GM18505 (cell line): Measurements from ENCODE around the gene SDK1.
"Not testable (repeated sequence)": the region's sequence is repeated elsewhere in the genome, so short reads cannot be mapped to it uniquely, and the experiment has no call there.

Source experiments
- ATAC-seq: cut with Tn5 transposase; IDR thresholded peaks from one replicate; pipeline ENCODE4 v1.9.1; 2021; ENCODE audit not compliant: unreplicated experiment
- POLR2A ChIP-seq: IDR thresholded peaks from 4 replicates; pipeline ENCODE4 v1.6.1; 2011; ENCODE audit warnings: borderline replicate concordance; ENCODE audit not compliant: insufficient read depth, insufficient read length; ENCODE audit errors: extremely low read depth

The SDK1 gene

DNA sequence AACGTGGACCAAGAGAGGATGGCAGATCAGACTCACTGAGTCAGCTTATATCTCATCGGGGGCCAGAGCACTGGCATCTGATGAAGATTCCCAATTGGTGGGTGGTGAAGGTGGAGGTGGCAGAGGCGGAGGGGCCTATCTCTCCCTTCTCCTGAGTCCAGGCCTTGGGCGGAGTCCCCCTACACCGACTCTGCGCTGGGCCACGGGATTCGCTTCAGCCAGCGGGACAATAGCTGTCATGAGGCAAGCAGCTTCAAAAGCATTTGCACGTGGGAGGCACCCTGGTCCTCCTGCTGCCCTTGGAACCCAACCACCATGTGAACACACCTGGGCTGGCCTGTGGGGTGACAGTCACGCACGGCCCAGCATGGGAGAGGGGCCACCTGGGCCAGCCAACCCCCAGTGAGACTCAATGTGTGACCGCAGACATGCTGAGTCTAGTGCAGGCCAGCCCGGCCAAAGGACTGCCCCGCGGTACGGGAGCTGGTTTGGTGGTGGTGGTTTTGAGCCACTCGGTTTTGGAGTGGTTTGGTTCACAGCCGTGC, 914.2 kb downstream of the SDK1 start:
- no peak for ATAC-seq
- TF ChIP-seq POLR2A, result no peak

DNA sequence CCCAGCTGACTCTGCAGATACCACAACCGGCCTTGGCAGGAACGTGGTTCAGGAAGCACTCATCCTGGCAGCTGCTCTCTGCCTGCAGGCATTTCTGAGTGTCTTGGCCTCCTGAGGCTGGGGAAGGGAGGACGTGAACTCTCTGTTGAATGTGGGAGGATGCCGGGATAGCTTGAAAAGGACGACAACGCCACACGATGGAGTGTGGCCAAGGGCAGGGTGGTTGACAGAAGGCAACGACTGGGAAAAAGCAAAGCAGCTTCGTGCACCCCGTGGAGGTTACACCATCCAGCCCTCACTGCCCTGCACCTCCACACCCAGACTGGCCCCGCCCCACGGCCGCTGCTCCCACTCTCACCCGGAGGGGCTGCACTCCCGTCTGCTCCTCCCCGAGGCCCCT, 915.0 kb downstream of the SDK1 start:
- no peak for ATAC-seq
- TF ChIP-seq POLR2A, result no peak

DNA sequence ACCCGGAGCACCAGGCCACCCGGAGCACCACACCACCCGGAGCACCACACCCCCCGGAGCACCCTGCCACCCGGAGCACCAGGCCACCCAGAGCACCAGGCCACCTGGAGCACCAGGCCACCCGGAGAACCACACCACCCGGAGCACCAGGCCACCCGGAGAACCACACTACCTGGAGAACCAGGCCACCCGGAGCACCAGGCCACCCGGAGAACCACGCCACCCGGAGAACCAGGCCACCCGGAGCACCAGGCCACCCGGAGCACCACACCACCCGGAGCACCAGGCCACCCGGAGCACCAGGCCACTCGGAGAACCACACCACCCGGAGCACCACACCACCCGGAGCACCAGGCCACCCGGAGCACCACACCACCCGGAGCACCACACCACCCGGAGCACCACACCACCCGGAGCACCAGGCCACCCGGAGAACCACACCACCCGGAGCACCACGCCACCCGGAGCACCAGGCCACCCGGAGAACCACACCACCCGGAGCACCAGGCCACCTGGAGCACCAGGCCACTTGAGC, 916.1 kb downstream of the SDK1 start:
- ATAC-seq, result not testable (repeated sequence)

GRCh38 chr7:4218481-4218880, 917.4 kb downstream of the SDK1 start:
- no peak for TF ChIP-seq POLR2A
- ATAC-seq, result no peak

- no peak for ATAC-seq
- no peak for TF ChIP-seq POLR2A
Measured at GRCh38 chr7:4220011-4220410, 919.0 kb downstream of the SDK1 start.

- no peak for ATAC-seq
- no peak for TF ChIP-seq POLR2A
Measured at GRCh38 chr7:4221043-4221442, 920.0 kb downstream of the SDK1 start.

DNA sequence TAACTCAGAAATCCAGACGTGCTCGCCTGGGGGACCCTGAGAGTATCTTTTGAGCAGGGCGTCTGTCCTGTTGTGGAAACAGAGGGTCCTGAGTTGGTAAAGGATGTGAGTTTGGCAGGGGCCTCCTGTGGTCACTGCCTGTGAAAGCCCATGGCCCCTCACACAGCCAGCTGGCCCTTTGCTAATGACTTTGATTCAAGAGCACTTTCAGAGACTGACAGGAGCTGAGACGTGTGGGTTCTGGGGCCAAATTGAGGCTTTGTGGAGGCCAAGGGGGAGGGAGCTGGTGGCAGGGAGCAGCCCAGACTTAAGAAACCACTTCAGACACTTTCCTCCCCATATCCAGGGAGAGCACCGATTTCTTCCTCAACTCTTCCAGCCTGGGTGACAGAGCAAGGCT, 921.6 kb downstream of the SDK1 start:
- ATAC-seq, result no peak
- no peak for TF ChIP-seq POLR2A

DNA sequence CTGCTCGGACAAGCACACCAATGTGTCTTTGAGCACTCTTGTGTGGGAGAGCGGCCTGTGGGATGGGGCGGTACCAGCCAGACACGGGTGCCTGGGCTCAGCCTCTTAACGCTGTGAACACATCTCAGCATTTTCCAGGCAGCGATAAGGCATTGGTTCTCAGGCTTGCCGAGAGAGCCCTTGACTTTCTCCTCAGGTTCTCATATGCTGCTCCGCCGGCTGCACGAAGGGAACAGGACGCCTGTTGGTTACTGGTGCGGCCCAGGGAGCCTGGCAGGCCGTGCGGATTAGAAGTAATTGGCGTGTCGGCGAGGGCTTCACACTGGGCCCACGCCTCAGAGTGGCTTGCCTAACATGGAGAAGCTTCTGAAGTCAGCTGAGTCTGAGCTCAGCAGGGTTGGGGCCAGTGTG, 924.3 kb downstream of the SDK1 start:
- TF ChIP-seq POLR2A, result no peak
- ATAC-seq, result no peak

- no peak for TF ChIP-seq POLR2A
- ATAC-seq, result no peak
Measured at GRCh38 chr7:4225881-4226523, 925.0 kb downstream of the SDK1 start.

DNA sequence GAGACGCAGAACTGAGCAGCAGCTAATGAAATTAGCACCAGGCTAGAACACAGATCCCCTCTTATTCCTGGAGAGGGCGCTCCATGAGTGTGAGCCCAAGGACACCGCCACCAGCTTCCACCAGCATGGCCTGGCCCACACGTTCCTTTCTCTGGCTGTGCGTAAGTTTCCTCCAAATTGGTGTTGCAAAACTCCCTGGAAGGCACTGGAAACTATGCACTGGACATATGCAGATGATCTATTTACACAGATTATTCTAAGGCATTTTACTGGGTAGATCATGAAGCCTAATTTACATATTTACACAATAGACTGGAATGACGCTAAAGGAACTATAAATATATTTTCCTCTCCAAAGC, 925.5 kb downstream of the SDK1 start:
- no peak for ATAC-seq

GRCh38 chr7:4227105-4228010, 926.3 kb downstream of the SDK1 start:
- TF ChIP-seq POLR2A, result no peak
- no peak for ATAC-seq

More for the DNA sequence above, 925.5 kb downstream of the SDK1 start:
- TF ChIP-seq POLR2A, result no peak

GRCh38 chr7:4230352-4230751, 929.3 kb downstream of the SDK1 start:
- no peak for ATAC-seq
- TF ChIP-seq POLR2A, result no peak

DNA sequence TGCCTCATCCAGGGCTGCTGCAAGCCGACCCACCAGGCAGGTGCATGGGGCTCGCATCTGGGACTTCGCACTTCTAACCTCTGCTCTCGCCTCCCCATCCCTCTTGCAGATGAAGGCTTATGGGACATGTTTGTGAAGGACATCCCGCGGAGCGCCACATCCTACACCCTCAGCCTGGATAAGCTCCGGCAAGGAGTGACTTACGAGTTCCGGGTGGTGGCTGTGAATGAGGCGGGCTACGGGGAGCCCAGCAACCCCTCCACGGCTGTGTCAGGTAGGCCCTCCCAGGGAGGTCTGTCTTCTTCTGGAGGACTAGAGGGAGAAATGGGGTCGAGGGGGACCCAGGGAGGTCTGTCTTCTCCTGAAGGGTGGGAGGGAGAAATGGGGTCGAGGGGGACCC, 932.1 kb downstream of the SDK1 start:
- no peak for ATAC-seq
- TF ChIP-seq POLR2A, result no peak

DNA sequence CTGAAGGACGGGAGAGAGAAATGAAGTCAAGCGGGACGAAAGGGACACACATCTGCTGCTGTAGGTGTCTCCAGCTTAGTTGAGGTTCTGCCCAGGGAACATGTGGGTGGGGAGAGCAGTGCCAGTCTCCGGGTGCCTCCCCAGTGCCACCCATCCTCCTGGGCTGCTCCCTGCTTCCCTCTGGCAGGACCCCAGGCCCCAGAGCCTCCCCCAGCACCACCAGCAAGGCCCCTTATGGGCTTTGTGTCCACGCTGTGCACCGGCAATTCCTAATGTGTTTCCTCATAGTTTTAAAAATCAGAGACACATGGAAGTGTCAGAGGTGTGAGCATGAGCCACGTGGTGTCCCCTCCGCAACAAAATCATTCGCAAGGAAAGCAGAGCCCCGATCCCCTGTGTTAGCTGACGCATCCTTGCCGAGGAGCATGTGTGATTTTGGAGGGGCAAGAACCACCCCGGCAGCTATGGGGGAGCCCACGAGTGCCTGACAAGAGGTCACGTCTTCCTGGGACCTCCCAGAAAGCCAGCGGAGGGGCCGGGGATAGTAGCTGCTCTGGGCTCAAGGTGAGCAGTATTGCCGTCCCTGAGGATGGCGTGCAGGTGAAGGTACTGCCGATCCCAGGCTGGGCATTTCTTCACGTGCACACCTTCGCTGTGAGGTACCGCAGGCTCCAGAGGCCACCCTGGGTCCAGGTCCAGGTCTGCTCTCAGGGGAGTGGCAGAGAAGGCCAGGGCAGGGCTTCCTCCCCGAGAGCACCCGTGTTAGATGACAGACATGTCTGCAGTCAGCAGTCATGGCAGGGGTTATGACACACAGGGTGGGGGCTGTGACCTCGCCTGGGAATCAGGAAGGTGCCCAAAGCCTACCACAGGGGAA, 932.8 kb downstream of the SDK1 start:
- TF ChIP-seq POLR2A, result no peak
- ATAC-seq, result no peak

DNA sequence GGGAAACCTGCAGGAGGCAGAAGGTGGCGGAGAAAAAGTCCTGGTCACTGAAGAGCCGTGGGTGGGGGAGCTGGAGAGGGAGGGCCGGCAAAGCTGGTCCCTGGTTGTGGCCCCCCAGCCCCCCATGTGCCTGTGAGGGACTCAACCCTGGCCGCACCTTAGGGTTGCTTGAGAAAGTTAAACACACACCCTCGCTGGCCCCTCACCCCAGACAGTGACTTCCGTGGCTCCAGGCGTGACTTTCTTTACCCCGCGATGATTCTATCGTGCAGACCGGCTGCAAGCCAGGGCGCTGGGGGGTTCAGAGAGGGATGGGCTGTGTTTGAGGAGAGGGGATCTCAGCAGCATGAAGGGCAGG, 933.4 kb downstream of the SDK1 start:
- no peak for TF ChIP-seq POLR2A
- ATAC-seq, result no peak
